ENCODE measurements around the gene CTRB2.

DNA sequence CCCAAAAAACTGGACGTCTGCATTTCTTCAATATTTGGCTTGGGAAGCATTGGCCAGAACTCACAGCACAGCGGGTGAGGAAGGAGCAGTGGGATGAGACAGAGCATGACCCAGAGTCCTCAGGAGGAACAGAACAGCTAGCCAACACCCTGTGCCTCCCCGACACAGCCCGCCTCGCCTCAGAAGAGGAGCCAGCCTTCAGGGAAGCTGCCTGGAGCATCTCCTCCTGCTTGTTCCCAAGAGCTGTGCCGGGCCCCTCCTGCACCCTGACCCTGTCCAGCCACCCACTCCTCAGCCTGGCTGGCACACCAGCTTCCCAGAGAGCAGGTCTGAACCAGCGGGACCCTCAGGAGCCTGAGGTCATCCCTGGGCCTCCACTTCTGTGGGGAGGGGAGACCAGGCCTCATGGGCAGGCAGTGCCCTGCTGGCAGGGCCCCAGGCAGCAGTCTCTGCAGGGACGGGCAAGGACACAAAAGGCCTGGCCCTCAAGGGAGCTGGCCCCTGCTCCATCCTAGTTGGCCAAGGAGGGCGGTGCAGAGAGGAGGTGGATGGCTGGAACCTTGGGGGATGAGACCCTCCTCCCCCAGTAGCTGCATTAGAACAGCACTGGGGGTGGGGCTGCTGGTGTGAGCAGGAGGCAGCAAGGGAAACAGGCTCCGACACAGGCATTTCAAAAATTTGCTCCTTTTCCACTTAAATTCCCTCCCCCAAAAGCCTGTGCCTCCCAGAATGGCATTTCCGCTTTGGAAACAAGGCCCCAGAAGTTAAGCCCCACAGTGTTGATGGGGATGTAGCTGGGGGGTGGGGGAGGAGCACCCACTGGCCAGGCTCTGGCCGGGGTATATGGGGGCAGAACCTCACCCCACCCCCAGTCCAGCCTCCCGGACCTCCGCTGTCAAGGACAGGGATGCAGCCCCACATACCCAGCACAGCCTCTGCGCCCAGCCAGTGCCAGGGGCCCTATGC, 46.3 kb upstream of the CTRB2 start:
- TF ChIP-seq, protein P1, sequence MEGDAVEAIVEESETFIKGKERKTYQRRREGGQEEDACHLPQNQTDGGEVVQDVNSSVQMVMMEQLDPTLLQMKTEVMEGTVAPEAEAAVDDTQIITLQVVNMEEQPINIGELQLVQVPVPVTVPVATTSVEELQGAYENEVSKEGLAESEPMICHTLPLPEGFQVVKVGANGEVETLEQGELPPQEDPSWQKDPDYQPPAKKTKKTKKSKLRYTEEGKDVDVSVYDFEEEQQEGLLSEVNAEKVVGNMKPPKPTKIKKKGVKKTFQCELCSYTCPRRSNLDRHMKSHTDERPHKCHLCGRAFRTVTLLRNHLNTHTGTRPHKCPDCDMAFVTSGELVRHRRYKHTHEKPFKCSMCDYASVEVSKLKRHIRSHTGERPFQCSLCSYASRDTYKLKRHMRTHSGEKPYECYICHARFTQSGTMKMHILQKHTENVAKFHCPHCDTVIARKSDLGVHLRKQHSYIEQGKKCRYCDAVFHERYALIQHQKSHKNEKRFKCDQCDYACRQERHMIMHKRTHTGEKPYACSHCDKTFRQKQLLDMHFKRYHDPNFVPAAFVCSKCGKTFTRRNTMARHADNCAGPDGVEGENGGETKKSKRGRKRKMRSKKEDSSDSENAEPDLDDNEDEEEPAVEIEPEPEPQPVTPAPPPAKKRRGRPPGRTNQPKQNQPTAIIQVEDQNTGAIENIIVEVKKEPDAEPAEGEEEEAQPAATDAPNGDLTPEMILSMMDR (IDR thresholded peaks at IDR 0.05; ENCODE audit: low read length): no peak
- TF ChIP-seq EZH2 (IDR thresholded peaks at IDR 0.05; ENCODE audit: borderline replicate concordance, low read length): no peak
